AG04450 (cell line): ENCODE results near the gene ODC1. TPM values are rescaled to one million over a fixed set of nuclear protein-coding genes. Genes with fewer than 3 reads are reported as not detected.

Source experiments
- CTCF ChIA-PET: fragments of 300-600, 350-600 bp; formaldehyde crosslinking; extraction: SDS; loops from one replicate; lab custom pipeline; 2022; ENCODE audit warnings: antibody characterized with exemption, inconsistent platforms; lab: Charles Lee
- POLR2A ChIA-PET: fragments of 350-600 bp; formaldehyde crosslinking; extraction: SDS; loops from one replicate; lab custom pipeline; 2021; ENCODE audit warnings: antibody characterized with exemption, inconsistent platforms; lab: Yijun Ruan, JAX
- DNase-seq: peaks from one replicate; pipeline ENCODE4 v3.0.0-alpha.2; 2011; ENCODE audit warnings: low read depth, low spot score
- H3K27ac ChIP-seq: one replicate; pipeline ENCODE4 v1.5.1; 2012; ENCODE audit warnings: low read depth, low read length, control low read depth
- H3K27me3 ChIP-seq: one replicate; pipeline ENCODE4 v1.6.0; 2012; ENCODE audit warnings: low read length; ENCODE audit not compliant: control insufficient read depth, insufficient read depth
- H3K4me3 ChIP-seq: 2 replicates; pipeline ENCODE4 v1.5.1; 2011; ENCODE audit warnings: mild to moderate bottlenecking, low read depth, low read length, control low read depth
- H3K9me3 ChIP-seq: 2 replicates; pipeline ENCODE4 v1.5.1; 2012; ENCODE audit warnings: low read length; ENCODE audit not compliant: control insufficient read depth, insufficient read depth
- polyA plus RNA-seq: library from polyadenylated mRNA; depleted of rRNA; stranded (reverse); fragments of >200 nt; gene quantifications from 2 replicates; pipeline ENCODE4 v1.2.3, GENCODE V29; 2011
- TF ChIP-seq, protein P1 (sequence below): IDR thresholded peaks from 2 replicates; pipeline ENCODE4 v1.5.1; 2011; ENCODE audit warnings: low read depth, low read length, control low read depth, inconsistent platforms

ODC1 gene
- polyA plus RNA-seq, 1 experiment, result 168 TPM

DNA sequence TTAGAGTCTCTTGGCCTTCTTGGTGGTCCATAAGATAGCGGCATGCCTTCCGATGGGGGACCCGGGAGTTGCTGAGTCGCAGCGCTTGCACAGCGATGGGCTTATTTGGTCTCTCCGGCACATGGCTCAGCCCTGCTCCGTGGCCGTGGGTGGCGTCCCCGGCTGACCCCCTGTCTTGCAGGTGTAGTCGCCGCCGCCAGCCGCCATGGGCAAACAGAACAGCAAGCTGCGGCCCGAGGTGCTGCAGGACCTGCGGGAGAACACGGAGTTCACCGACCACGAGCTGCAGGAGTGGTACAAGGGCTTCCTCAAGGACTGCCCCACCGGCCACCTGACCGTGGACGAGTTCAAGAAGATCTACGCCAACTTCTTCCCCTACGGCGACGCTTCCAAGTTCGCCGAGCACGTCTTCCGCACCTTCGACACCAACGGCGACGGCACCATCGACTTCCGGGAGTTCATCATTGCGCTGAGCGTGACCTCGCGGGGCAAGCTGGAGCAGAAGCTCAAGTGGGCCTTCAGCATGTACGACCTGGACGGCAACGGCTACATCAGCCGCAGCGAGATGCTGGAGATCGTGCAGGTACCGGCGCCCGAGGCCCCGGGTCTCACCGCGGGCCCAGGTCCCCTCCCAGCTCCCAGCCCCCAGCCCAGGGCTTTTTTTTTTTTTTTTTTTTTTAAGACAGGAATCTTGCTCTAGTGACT, 28.4 kb downstream of the ODC1 start:
- ChIA-PET CTCF (interaction anchor here (0.7 to 3.8 kb wide), 2 partner anchors 11 to 341 kb away, joined by 3 to 22 read pairs; no protein-coding TSS in a partner anchor), POLR2A (no interaction called here)
- Histone ChIP-seq H3K27me3 (no peaks in the 10 kb centered on the region), H3K27ac (no peak overlapping the region), H3K4me3 (no peak overlapping the region), H3K9me3 (no peaks in the 10 kb centered on the region; the same call in 1 of the 2 replicates)
- DNase-seq, result no peak
- TF ChIP-seq, protein P1, sequence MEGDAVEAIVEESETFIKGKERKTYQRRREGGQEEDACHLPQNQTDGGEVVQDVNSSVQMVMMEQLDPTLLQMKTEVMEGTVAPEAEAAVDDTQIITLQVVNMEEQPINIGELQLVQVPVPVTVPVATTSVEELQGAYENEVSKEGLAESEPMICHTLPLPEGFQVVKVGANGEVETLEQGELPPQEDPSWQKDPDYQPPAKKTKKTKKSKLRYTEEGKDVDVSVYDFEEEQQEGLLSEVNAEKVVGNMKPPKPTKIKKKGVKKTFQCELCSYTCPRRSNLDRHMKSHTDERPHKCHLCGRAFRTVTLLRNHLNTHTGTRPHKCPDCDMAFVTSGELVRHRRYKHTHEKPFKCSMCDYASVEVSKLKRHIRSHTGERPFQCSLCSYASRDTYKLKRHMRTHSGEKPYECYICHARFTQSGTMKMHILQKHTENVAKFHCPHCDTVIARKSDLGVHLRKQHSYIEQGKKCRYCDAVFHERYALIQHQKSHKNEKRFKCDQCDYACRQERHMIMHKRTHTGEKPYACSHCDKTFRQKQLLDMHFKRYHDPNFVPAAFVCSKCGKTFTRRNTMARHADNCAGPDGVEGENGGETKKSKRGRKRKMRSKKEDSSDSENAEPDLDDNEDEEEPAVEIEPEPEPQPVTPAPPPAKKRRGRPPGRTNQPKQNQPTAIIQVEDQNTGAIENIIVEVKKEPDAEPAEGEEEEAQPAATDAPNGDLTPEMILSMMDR, result no peak

DNA sequence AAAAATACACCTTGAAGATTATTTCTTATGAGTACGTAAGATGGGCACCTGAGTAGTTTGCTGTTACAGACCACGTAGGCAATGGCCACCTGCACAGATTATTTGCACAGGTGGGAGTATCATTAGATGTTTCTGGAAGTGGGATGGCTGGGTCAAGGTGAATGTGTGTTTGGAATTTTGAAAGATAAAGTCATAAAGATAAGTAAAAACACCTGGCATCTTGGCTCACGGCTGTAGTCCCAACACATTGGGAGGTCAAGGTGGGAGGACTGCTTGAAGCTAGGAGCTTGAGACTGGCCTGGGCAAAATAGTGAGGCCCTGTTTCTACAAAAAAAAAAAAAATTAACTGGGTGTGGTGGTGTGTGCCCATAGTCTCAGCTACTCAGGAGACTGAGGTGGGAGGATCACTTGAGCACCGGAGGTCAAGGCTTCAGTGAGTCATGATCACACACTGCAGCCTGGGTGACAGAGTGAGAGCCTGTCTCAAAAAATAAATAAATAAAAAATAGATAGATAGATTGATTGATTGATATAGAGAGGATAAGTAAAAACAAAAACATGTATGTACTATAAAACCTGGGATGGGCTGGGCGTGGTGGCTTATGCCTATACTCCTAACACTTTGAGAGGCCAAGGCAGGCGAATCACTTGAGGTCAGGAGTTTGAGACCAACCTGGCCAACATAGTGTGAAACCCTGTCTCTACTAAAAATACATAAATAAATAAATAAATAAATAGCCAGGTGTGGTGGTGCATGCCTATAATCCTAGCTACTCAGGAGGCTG, 30.4 kb downstream of the ODC1 start:
- CTCF ChIA-PET, result interaction anchor here (0.7 to 3.8 kb wide), 4 partner anchors 9 to 350 kb away, joined by 3 to 22 read pairs (median 6); no protein-coding TSS in a partner anchor

DNA sequence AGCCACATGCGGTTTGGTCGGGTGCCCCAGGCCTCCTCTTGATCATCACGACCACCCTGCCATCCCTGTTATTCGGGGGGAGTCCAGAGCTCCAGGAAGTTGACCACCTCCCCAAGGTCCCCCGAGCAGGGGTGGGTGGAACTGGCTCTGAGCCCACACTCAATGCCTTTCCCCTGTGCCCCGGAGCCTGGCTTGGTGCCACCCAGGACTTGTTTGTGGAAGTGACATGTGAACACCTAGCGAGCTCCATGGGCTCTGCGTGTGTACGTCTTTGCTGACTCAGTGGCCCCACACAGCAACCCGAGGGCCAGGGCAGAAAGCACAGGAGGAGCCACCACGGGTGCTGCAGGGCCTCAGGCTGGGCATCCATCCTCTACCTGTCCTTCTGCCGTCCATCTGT, 32.5 kb downstream of the ODC1 start:
- no peak for DNase-seq
- TF ChIP-seq, protein P1, result no peak
- H3K4me3 ChIP-seq, result no peak overlapping the region
- no peaks in the 10 kb centered on the region for H3K27me3 ChIP-seq
- no peak overlapping the region for H3K27ac ChIP-seq
- POLR2A ChIA-PET, result no interaction called here
- CTCF ChIA-PET, result interaction anchor here (1.8 kb wide), 1 partner anchor 19 kb away, joined by 7 read pairs; no protein-coding TSS in a partner anchor
- no peaks in the 10 kb centered on the region; the same call in 1 of the 2 replicates for H3K9me3 ChIP-seq

More for the DNA sequence above, 30.4 kb downstream of the ODC1 start:
- no peak overlapping the region for H3K27ac ChIP-seq
- no peaks in the 10 kb centered on the region for H3K27me3 ChIP-seq
- POLR2A ChIA-PET, result no interaction called here
- H3K9me3 ChIP-seq, result no peaks in the 10 kb centered on the region; the same call in 1 of the 2 replicates
- TF ChIP-seq, protein P1, result no peak
- H3K4me3 ChIP-seq, result no peak overlapping the region
- DNase-seq, result no peak

DNA sequence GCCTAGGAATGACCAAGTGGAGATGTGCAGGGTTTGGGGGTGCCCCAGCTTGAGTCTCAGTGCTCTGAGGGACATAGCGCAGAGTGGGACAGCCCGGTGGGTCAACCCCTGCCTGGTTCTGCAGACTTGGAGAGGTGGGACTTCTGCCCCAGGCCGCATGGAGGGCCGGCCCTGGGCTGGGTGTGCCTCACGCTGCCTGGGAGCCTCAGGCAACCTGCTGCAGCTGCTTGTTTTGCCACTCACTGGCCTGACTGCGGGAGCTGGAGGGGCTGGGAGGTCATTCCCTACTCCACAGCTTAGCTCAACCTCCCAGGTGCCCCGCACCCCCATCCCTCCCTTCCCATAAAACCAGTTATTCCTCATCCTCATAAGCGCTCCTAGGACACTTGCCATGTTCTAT, 33.1 kb downstream of the ODC1 start:
- no peaks in the 10 kb centered on the region for H3K27me3 ChIP-seq
- no peak overlapping the region for H3K4me3 ChIP-seq
- H3K27ac ChIP-seq, result no peak overlapping the region
- POLR2A ChIA-PET, result no interaction called here
- DNase-seq, result no peak
- CTCF ChIA-PET, result no interaction called here
- TF ChIP-seq, protein P1, result no peak
- H3K9me3 ChIP-seq, result no peaks in the 10 kb centered on the region; the same call in 1 of the 2 replicates
